Measurements from ENCODE around the gene ARNT2. TPM values are rescaled to one million over a fixed set of nuclear protein-coding genes. Genes with fewer than 3 reads are reported as not detected.

Gene ARNT2
- total and polyA plus RNA-seq, 2 of the 13 experiments (the other 11 are each of a cell fraction or from before 2014, with no cell fraction given), result 0.69 to 1.7 TPM

GRCh38 chr15:80563372-80563997 is 159.3 kb downstream of the ARNT2 start:
- Histone ChIP-seq H3K79me2 (ENCODE audit: insufficient read depth, low read length) (no peaks in the 10 kb centered on the region), H3K27me3 (ENCODE audit: control insufficient read depth in 1 of 2, insufficient read depth in 2 of 2, low read length in 2 of 2) (no peaks in the 10 kb centered on the region; a peak in 1 of 5 replicates), H3K4me2 (ENCODE audit: low read depth, low read length) (no peak overlapping the region), H4K20me1 (ENCODE audit: insufficient read depth, low read length) (no peaks in the 10 kb centered on the region), H3K27ac (ENCODE audit: extremely low read length, insufficient read depth, low read length) (no peak overlapping the region), H3K9ac (ENCODE audit: insufficient read depth, low read depth, low read length) (no peak overlapping the region), H3K9me3 (ENCODE audit: low read length) (no peaks in the 10 kb centered on the region), H3K4me3 (replicated peaks in 1 of 3; ENCODE audit: insufficient read depth in 1 of 3, low read depth in 2 of 3, low read length in 3 of 3) (no peak overlapping the region), H3K36me3 (replicated peaks in 1 of 2; ENCODE audit: control insufficient read depth in 1 of 2, insufficient read depth in 2 of 2, low read length in 2 of 2) (no peaks in the 10 kb centered on the region), H3K4me1 (ENCODE audit: insufficient read depth, low read length) (peaks cover 6% of the 10 kb centered on the region; the same call in 1 of the 2 replicates), H2AFZ (ENCODE audit: low read length) (no peak overlapping the region)
- intact Hi-C loops (cut with micrococcal nuclease; ENCODE audit: unreplicated experiment) (no loop called here), in situ Hi-C loops (cut with HindIII; ENCODE audit: extremely low pct_ligation_motif_present, low pct_unique_long_range_greater_than_20kb) (loop anchor here (10.0 kb wide), 1 partner anchor 411 kb away; no protein-coding TSS in a partner anchor)
- FAIRE-seq (no peak), DNase-seq (ENCODE audit: low spot score) (no peak), ATAC-seq (no peak)
- no TSS peak for BruUV-seq (replicated peaks)
- POLR2A ChIA-PET, result no interaction called here
- CTCF ChIA-PET (ENCODE audit: low intra/inter-chr PET ratio, low total read pairs), result no interaction called here
- 32% methylated on average over 5 of the region's 7 CpGs for WGBS (ENCODE audit: low lambda C conversion rate)
- TF ChIP-seq BCL6 (CRISPR knock-in tag; IDR thresholded peaks at IDR 0.05) (no peak), E2F2 (CRISPR knock-in tag; IDR thresholded peaks at IDR 0.05; ENCODE audit: borderline replicate concordance) (no peak), ARNT (IDR thresholded peaks at IDR 0.05) (no peak), DR1 (CRISPR knock-in tag; IDR thresholded peaks at IDR 0.05) (no peak), ZNF580 (CRISPR knock-in tag; IDR thresholded peaks at IDR 0.05; ENCODE audit: borderline replicate concordance, low read depth) (no peak), BRD4 (CRISPR knock-in tag; IDR thresholded peaks at IDR 0.05) (no peak), ZNF557 (CRISPR knock-in tag; IDR thresholded peaks at IDR 0.05) (no peak), ZBTB40 (IDR thresholded peaks at IDR 0.05) (no peak), ZBTB40 (CRISPR knock-in tag; IDR thresholded peaks at IDR 0.05) (no peak), FOXJ3 (CRISPR knock-in tag; IDR thresholded peaks at IDR 0.05; ENCODE audit: borderline replicate concordance) (no peak), ZNF225 (CRISPR knock-in tag; IDR thresholded peaks at IDR 0.05) (no peak), PHF20 (CRISPR knock-in tag; IDR thresholded peaks at IDR 0.05) (no peak), HDAC6 (IDR thresholded peaks at IDR 0.05; ENCODE audit: low read depth, low read length) (no peak), SP4 (CRISPR knock-in tag; IDR thresholded peaks at IDR 0.05) (no peak), JDP2 (CRISPR knock-in tag; IDR thresholded peaks at IDR 0.05; ENCODE audit: borderline replicate concordance) (no peak)

All from HepG2 (cell line).